A549 (cell line): ENCODE results near the gene EBNA1BP2. TPM values are rescaled to one million over a fixed set of nuclear protein-coding genes. Genes with fewer than 3 reads are reported as not detected.

ENCODE experiments used
- ATAC-seq, 2 experiments: fragments of 200-7000 bp in 1 of 2; fragments of >200 bp in 1 of 2; cut with Nextera tagmentation in 1 of 2; cut with Tn5 transposase in 1 of 2; 3 replicates each; pipeline versions ENCODE4 v1.8.0 to v1.9.1; 2018 to 2020; ENCODE audit warnings: mild to moderate bottlenecking in 1 of 2, moderate library complexity in 1 of 2
- CTCF ChIA-PET: fragments of 300-600 bp; sonication (Branson Sonifier 250); formaldehyde crosslinking; extraction: SDS; loops from one replicate; lab custom pipeline; 2021; ENCODE audit warnings: antibody characterized with exemption, inconsistent platforms; lab: Yijun Ruan, JAX
- POLR2A ChIA-PET: fragments of 350-600 bp; formaldehyde crosslinking; extraction: SDS; loops from one replicate; lab custom pipeline; 2021; ENCODE audit warnings: antibody characterized with exemption, inconsistent platforms; lab: Yijun Ruan, JAX
- DNase-seq, 2 experiments: peaks; one replicate each; pipeline versions ENCODE4 v3.0.0 to v3.0.0-alpha.2; 2011 to 2016; ENCODE audit warnings: low read depth in 1 of 2, low spot score in 1 of 2
- FAIRE-seq: peaks from 2 replicates; lab custom pipeline; 2011; peaks lifted over from hg19 to GRCh38; lab: Jason Lieb, UNC
- H3K27ac ChIP-seq, 2 experiments: fragments of >200 bp; sonication (Bioruptor Twin); formaldehyde crosslinking; 3 replicates each; pipeline ENCODE4 v1.5.1; 2016 to 2017
- H3K4me1 ChIP-seq: fragments of >200 bp; sonication (Bioruptor Twin); formaldehyde crosslinking; 3 replicates; pipeline ENCODE4 v1.6.1; 2016
- H3K4me2 ChIP-seq: fragments of >200 bp; sonication (Bioruptor Twin); formaldehyde crosslinking; 3 replicates; pipeline ENCODE4 v1.6.1; 2016
- H3K4me3 ChIP-seq: fragments of >200 bp; sonication (Bioruptor Twin); formaldehyde crosslinking; 3 replicates; pipeline ENCODE4 v1.5.1; 2016
- H3K9me3 ChIP-seq: fragments of >200 bp; sonication (Bioruptor Twin); formaldehyde crosslinking; 3 replicates; pipeline ENCODE4 v1.6.1; 2016
- CBX8 ChIP-seq: fragments of 200-600 bp; sonication (generic); IDR thresholded peaks from 2 replicates; pipeline ENCODE4 v1.6.1; 2016
- CEBPB ChIP-seq, 2 experiments: fragments of >200 bp in 1 of 2; sonication (Bioruptor Twin) in 1 of 2; formaldehyde crosslinking in 1 of 2; IDR thresholded peaks; 2 replicates each; pipeline ENCODE4 v1.6.1; 2012 to 2016
- CHD2 ChIP-seq: fragments of 150-350 bp; IDR thresholded peaks from 2 replicates; pipeline ENCODE4 v1.6.1; 2014; ENCODE audit warnings: low read length; ENCODE audit not compliant: partially characterized antibody
- CHD4 ChIP-seq: fragments of 200-600 bp; sonication (generic); IDR thresholded peaks from 2 replicates; pipeline ENCODE4 v1.6.1; 2016; ENCODE audit warnings: antibody characterized with exemption, mild to moderate bottlenecking, borderline replicate concordance
- EP300 ChIP-seq, 2 experiments: fragments of >200 bp; sonication (Bioruptor Twin); formaldehyde crosslinking; IDR thresholded peaks; 2 replicates in 1 of 2; 3 replicates in 1 of 2; pipeline ENCODE4 v1.6.1; 2016 to 2017
- ESRRA ChIP-seq: fragments of 150-350 bp; IDR thresholded peaks from 2 replicates; pipeline ENCODE4 v1.6.1; 2014; ENCODE audit warnings: mild to moderate bottlenecking, low read length, borderline replicate concordance
- FOSL2 ChIP-seq, 2 experiments: fragments of 450-650 bp in 1 of 2; fragments of >200 bp in 1 of 2; sonication (Bioruptor Twin) in 1 of 2; formaldehyde crosslinking; IDR thresholded peaks; 2 replicates each; pipeline versions ENCODE4 v1.5.0 to v1.6.1; 2016 to 2020; ENCODE audit warnings: mild to moderate bottlenecking in 1 of 2, moderate library complexity in 1 of 2
- HEYL ChIP-seq: fragments of 250-450 bp; sonication (Bioruptor Pico); IDR thresholded peaks from 2 replicates; pipeline ENCODE4 v1.8.0; 2021; ENCODE audit warnings: mild to moderate bottlenecking, moderate library complexity
- JUNB ChIP-seq: fragments of >200 bp; sonication (Bioruptor Twin); formaldehyde crosslinking; IDR thresholded peaks from 2 replicates; pipeline ENCODE4 v1.6.1; 2016
- MAFK ChIP-seq: fragments of 450-650 bp; IDR thresholded peaks from 2 replicates; pipeline ENCODE4 v1.6.1; 2014; ENCODE audit not compliant: partially characterized antibody
- MAZ ChIP-seq: fragments of 150-350 bp; IDR thresholded peaks from 2 replicates; pipeline ENCODE4 v1.6.1; 2014; ENCODE audit warnings: antibody characterized with exemption, low read depth, low read length, borderline replicate concordance
- NFE2L2 ChIP-seq: fragments of 150-350 bp; conservative IDR thresholded peaks from 2 replicates; pipeline ENCODE4 v1.6.1; 2014; ENCODE audit warnings: low read length
- RAD21 ChIP-seq, 2 experiments: fragments of >200 bp in 1 of 2; sonication (Bioruptor Twin) in 1 of 2; formaldehyde crosslinking in 1 of 2; IDR thresholded peaks in 1 of 2; conservative IDR thresholded peaks in 1 of 2; 2 replicates in 1 of 2; 3 replicates in 1 of 2; pipeline ENCODE4 v1.6.1; 2012 to 2018; ENCODE audit warnings: inconsistent platforms in 1 of 2
- RFX5 ChIP-seq: fragments of 450-650 bp; IDR thresholded peaks from 2 replicates; pipeline ENCODE4 v1.7.1; 2014; ENCODE audit warnings: antibody characterized with exemption, mild to moderate bottlenecking, moderate library complexity
- ZFP36 ChIP-seq: fragments of 450-650 bp; IDR thresholded peaks from 2 replicates; pipeline ENCODE4 v1.6.1; 2014; ENCODE audit warnings: borderline replicate concordance; ENCODE audit not compliant: partially characterized antibody
- ZSCAN20 ChIP-seq: fragments of 250-450 bp; sonication (Bioruptor Pico); IDR thresholded peaks from 2 replicates; pipeline ENCODE4 v1.8.0; 2022; ENCODE audit warnings: mild to moderate bottlenecking, moderate library complexity
- WGBS: methylation state at CpG from one replicate; pipeline ENCODE4 v1.1.6; 2017; ENCODE audit errors: missing lambda C conversion rate; 5-methylcytosine and 5-hydroxymethylcytosine counted together
- polyA plus RNA-seq, 4 experiments: library from polyadenylated mRNA; depleted of rRNA in 3 of 4; stranded (reverse); fragments of >200 nt; fragmentation: RNase III in 1 of 4; extraction: RNeasy Plus Mini Kit Qiagen cat#74134 plus additional on column Dnase treatment in 1 of 4; gene quantifications; 2 replicates in 3 of 4; 3 replicates in 1 of 4; pipeline ENCODE4 v1.2.3, GENCODE V29; 2011 to 2017
- TF ChIP-seq, protein P1 (sequence below): IDR thresholded peaks from 2 replicates; pipeline ENCODE4 v1.6.1; 2012

Gene EBNA1BP2
- polyA plus RNA-seq, 2 of the 4 experiments (the other 2 are of a cell fraction) = 109 to 151 TPM

DNA sequence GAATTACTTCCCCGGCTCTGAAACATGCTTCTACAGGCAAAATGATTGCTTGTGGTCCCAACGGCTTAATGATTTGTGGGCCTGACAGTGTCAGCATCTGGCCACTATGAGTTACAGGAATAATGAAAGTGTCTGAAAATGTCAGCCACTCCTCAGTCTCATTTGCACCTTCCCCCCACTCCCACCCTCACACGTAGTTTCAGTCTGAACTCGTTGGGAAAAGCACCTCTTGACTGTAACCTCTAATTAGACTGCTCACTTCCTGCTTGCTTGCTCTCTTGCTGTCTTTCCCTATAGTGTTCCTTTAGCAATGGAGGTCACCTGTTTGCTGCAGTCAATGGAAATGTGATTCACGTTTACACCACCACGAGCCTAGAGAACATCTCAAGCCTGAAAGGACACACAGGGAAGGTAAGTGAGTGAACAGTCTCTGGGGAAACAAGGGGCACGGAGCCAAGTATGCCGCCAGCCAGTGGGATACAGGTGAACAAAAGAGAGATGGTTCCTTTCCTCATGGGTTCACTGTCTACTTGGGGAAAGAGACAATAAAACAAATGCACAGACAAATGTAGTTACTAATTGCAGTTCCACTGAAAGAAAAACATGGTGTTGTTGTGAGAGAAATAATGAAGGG lies 27.1 kb upstream of the EBNA1BP2 start (continued):
- TF ChIP-seq CEBPB (IDR thresholded peaks at IDR 0.05) (no peak), FOSL2 (IDR thresholded peaks at IDR 0.05) (no peak), FOSL2 (CRISPR knock-in tag; IDR thresholded peaks at IDR 0.05) (no peak), ESRRA (no peak)

DNA sequence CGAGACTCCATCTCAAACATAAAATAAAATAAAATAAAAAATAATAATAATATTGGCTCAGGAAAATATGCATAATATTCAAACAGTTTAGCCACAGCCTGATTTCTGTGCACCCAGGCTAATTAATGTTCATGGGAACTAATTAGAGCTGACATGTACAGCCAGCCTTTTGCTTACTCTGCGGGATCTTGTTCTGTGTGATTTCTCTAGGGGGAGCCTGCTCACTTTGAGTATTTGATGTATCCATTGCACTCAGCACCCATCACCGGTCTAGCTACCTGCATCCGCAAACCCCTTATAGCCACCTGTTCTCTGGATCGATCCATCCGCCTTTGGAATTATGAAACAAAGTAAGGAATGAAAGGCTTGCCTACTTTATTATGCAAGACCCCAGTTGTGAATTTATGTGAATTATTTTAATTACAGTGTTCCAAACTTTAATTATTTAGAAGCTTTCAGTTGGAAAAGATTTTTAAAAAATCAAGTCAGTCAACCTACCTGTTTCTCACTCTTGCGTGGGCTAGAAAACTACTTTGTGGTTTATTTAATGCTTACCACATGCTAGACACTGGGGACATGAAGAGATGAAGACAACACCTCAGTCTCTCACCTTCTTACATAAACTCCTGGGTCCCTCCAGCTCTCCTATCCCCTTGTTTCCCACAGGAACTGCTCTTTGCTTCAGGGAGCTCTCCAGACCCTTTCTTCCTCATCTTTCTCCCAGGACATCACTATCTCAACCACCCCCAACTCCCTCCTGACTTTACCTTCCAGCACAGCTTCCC lies 25.4 kb upstream of the EBNA1BP2 start:
- CTCF ChIA-PET = interaction anchor here (0.8 kb wide), 1 partner anchor 29 kb away, joined by 7 read pairs; no protein-coding TSS in a partner anchor
- Histone ChIP-seq H3K4me1 (no peaks in the 10 kb centered on the region), H3K27ac (no peak overlapping the region), H3K9me3 (peaks cover 11% of the 10 kb centered on the region; the same call in 2 of the 3 replicates), H3K4me2 (no peak overlapping the region), H3K4me3 (no peak overlapping the region)
- WGBS = 93% methylated on average over 7 of the region's 7 CpGs
- TF ChIP-seq RFX5 (no peak), RAD21 (conservative IDR thresholded peaks at IDR 0.05 in 1 of 2, IDR thresholded peaks at IDR 0.05 in 1 of 2) (peak in 1 of 2 experiments; percentile 8; a peak in 1 of 5 replicates), HEYL (CRISPR knock-in tag) (no peak), JUNB (no peak), CBX8 (no peak), ZFP36 (no peak)
- no peak for ATAC-seq
- no peak for DNase-seq
- POLR2A ChIA-PET = no interaction called here
- FAIRE-seq = no peak

DNA sequence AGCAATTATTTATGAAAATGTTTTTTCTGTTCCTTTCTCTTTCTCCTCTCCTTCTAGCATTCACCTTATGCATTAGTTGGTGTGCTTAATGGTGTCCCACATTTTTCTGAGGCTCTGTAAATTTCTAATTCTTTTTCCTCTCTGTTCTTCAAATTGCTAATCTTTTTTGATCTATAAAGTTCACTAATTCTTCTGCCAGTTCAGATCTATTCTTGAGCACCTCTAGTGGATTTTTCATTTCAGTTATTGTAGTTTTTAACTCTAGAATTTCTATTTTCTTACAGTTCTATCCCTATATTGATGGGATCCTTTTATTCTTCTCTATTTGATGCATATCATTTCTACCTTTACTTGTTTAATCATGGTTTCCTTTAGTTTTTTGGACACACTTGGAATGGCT lies 22.4 kb upstream of the EBNA1BP2 start:
- CTCF ChIA-PET = no interaction called here
- no peak overlapping the region for H3K27ac ChIP-seq
- no peak overlapping the region for H3K4me3 ChIP-seq
- H3K4me2 ChIP-seq = no peak overlapping the region
- H3K4me1 ChIP-seq = no peaks in the 10 kb centered on the region
- TF ChIP-seq MAZ (no peak), ZFP36 (no peak), CHD2 (no peak), ZSCAN20 (CRISPR knock-in tag) (no peak)
- DNase-seq = no peak
- FAIRE-seq = no peak
- peaks cover 11% of the 10 kb centered on the region; the same call in 2 of the 3 replicates for H3K9me3 ChIP-seq
- POLR2A ChIA-PET = no interaction called here
- ATAC-seq = no peak

DNA sequence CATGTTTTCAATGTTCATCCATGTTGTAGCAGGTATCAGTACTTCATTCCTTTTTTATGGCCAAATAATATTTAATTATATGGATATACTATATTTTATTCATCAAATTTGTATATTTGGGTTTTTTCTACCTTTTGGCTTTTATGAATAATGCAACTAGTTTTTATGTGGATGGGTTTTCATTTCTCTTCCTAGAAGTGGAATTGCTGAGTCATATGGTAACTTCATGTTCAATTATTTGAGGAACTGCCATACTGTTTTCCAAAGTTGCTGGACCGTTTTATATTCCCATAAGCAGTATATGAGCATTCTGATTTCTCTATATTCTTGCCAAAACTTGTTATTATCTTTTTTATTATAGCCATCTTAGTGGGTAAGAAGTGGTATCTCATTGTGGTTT lies 16.0 kb upstream of the EBNA1BP2 start:
- WGBS = 88% methylated on average over 1 of the region's 1 CpG
- Histone ChIP-seq H3K4me1 (no peaks in the 10 kb centered on the region), H3K27ac (no peak overlapping the region), H3K4me3 (no peak overlapping the region), H3K4me2 (no peak overlapping the region), H3K9me3 (no peaks in the 10 kb centered on the region)
- ChIA-PET POLR2A (no interaction called here), CTCF (no interaction called here)
- ATAC-seq = no peak
- no peak for FAIRE-seq
- TF ChIP-seq EP300 (IDR thresholded peaks at IDR 0.05) (no peak), MAFK (peak; percentile 12), CHD4 (no peak), NFE2L2 (0 out of 2 replicates have a peak, but pooled peaks have one; percentile 22)
- TF ChIP-seq, protein P1, sequence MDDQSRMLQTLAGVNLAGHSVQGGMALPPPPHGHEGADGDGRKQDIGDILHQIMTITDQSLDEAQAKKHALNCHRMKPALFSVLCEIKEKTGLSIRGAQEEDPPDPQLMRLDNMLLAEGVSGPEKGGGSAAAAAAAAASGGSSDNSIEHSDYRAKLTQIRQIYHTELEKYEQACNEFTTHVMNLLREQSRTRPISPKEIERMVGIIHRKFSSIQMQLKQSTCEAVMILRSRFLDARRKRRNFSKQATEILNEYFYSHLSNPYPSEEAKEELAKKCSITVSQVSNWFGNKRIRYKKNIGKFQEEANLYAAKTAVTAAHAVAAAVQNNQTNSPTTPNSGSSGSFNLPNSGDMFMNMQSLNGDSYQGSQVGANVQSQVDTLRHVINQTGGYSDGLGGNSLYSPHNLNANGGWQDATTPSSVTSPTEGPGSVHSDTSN = no peak
- DNase-seq = no peak
